Sigmoid colon (tissue), 7 donors: ENCODE results near the gene GANAB. TPM values are rescaled to one million over a fixed set of nuclear protein-coding genes. Genes with fewer than 3 reads are reported as not detected.

Source experiments
- DNase-seq: peaks from one replicate; pipeline ENCODE4 v3.0.0-alpha.2; 2019
- H3K27ac ChIP-seq, 4 donors: fragments of 200-600 bp; sonication (generic); one replicate each; pipeline ENCODE4 v1.5.1; 2016 to 2019; ENCODE audit warnings: mild to moderate bottlenecking in 1 of 4
- H3K27me3 ChIP-seq, 3 donors: fragments of 200-600 bp; sonication (generic); one replicate each; pipeline ENCODE4 v1.5.1; 2019; ENCODE audit warnings: mild to moderate bottlenecking in 1 of 3
- H3K36me3 ChIP-seq, 4 donors: fragments of 200-600 bp; sonication (generic); one replicate each; pipeline ENCODE4 v1.5.1; 2016 to 2019
- H3K4me1 ChIP-seq, 4 donors: fragments of 200-600 bp; sonication (generic); one replicate each; pipeline ENCODE4 v1.5.1; 2017 to 2019
- H3K4me3 ChIP-seq, 4 donors: fragments of 200-600 bp; sonication (generic); one replicate each; pipeline ENCODE4 v1.5.1; 2017 to 2019; ENCODE audit warnings: mild to moderate bottlenecking in 2 of 4, moderate library complexity in 1 of 4
- H3K9me3 ChIP-seq, 4 donors: fragments of 200-600 bp in 3 of 4; sonication (generic) in 3 of 4; one replicate each; pipeline versions ENCODE4 v1.5.1 to v1.6.1; 2013 to 2019
- CTCF ChIP-seq, 4 experiments: fragments of 450-650 bp in 3 of 4; fragments of 200-600 bp in 1 of 4; IDR thresholded peaks; one replicate each; pipeline ENCODE4 v1.5.1; 2016 to 2019; ENCODE audit warnings: antibody characterized with exemption in 4 of 4, mild to moderate bottlenecking in 3 of 4, moderate library complexity in 2 of 4
- EP300 ChIP-seq, 4 donors: sonication (generic); formaldehyde crosslinking; IDR thresholded peaks; one replicate each; pipeline ENCODE4 v1.6.1; 2017; ENCODE audit warnings: antibody characterized with exemption in 4 of 4
- POLR2A ChIP-seq, 2 donors: fragments of 450-650 bp; IDR thresholded peaks; one replicate each; pipeline ENCODE4 v1.6.1; 2016; ENCODE audit warnings: antibody characterized with exemption in 2 of 2, mild to moderate bottlenecking in 2 of 2, moderate library complexity in 2 of 2
- POLR2AphosphoS5 ChIP-seq, 4 donors: sonication (generic); formaldehyde crosslinking; IDR thresholded peaks; one replicate each; pipeline ENCODE4 v1.6.1; 2017; ENCODE audit warnings: antibody characterized with exemption in 4 of 4
- WGBS, 2 donors: extraction: QIAGEN DNeasy Blood & Tissue Kit; methylation state at CpG; one replicate each; pipeline ENCODE4 v1.1.7; 2013; 5-methylcytosine and 5-hydroxymethylcytosine counted together
- intact Hi-C: fragments of 100-400 bp; cut with DNase I; formaldehyde crosslinking; loops from one replicate; pipeline ENCODE4 v1.15.1; 2023
- polyA plus RNA-seq, 3 donors: library from polyadenylated mRNA; stranded (reverse); fragments of 200-250 nt; gene quantifications; one replicate each; pipeline ENCODE4 v1.2.3, GENCODE V29; 2013
- total RNA-seq, 4 donors: library from RNA; depleted of rRNA; stranded (reverse); fragments of >200 nt; gene quantifications; one replicate each; pipeline ENCODE4 v1.1.0, GENCODE V29; 2016
- donor health status: healthy with polysubstance abuse.
- donor health status: Bipolar disorder and iron deficiency.
- donor health status: healthy.

The GANAB gene
- total and polyA plus RNA-seq, 7 donors, result 12.6 to 163 (median 74.7) TPM

GRCh38 chr11:62632492-62632891 lies 13.9 kb downstream of the GANAB start:
- no peaks in the 10 kb centered on the region for H3K9me3 ChIP-seq
- peaks cover 50 to 100% (median 85%) of the 10 kb centered on the region in 4 donors for H3K36me3 ChIP-seq
- peaks cover 0 to 8% (median 0%) of the 10 kb centered on the region in 4 donors for H3K4me1 ChIP-seq
- WGBS, 2 donors, result 63 to 85% methylated on average over 6 of the region's 6 CpGs
- H3K27ac ChIP-seq, result peak overlapping the region in 2 of 4 donors; percentile 10 to 30
- TF ChIP-seq POLR2AphosphoS5 (IDR thresholded peaks at IDR 0.05) (no peak), POLR2A (IDR thresholded peaks at IDR 0.05) (no peak), CTCF (IDR thresholded peaks at IDR 0.05) (no peak), EP300 (IDR thresholded peaks at IDR 0.05) (no peak)
- no peak overlapping the region for H3K4me3 ChIP-seq
- intact Hi-C loops, result no loop called here
- DNase-seq, result no peak
- no peaks in the 10 kb centered on the region for H3K27me3 ChIP-seq

- 85 to 89% methylated on average over 3 of the region's 3 CpGs for WGBS, 2 donors
- no peak overlapping the region for H3K4me3 ChIP-seq
- H3K36me3 ChIP-seq, result peaks cover 48 to 81% (median 67%) of the 10 kb centered on the region in 4 donors
- no peaks in the 10 kb centered on the region for H3K9me3 ChIP-seq
- DNase-seq, result no peak
- H3K4me1 ChIP-seq, result peaks cover 0 to 7% (median 0%) of the 10 kb centered on the region in 4 donors
- no peak overlapping the region for H3K27ac ChIP-seq
- intact Hi-C loops, result no loop called here
- H3K27me3 ChIP-seq, result no peaks in the 10 kb centered on the region
- TF ChIP-seq EP300 (IDR thresholded peaks at IDR 0.05) (no peak), POLR2A (IDR thresholded peaks at IDR 0.05) (no peak), CTCF (IDR thresholded peaks at IDR 0.05) (no peak), POLR2AphosphoS5 (IDR thresholded peaks at IDR 0.05) (no peak)
Measured at GRCh38 chr11:62627713-62628112, 18.7 kb downstream of the GANAB start.

GRCh38 chr11:62622476-62623089 lies 23.8 kb downstream of the GANAB start:
- Histone ChIP-seq H3K4me1 (peaks cover 0 to 23% (median 19%) of the 10 kb centered on the region in 4 donors), H3K36me3 (peaks cover 19 to 40% (median 25%) of the 10 kb centered on the region in 4 donors), H3K27me3 (no peaks in the 10 kb centered on the region), H3K9me3 (no peaks in the 10 kb centered on the region), H3K4me3 (peak overlapping the region in 3 of 4 donors; percentile 60 to 87 (median 70)), H3K27ac (peak overlapping the region; percentile 84 to 93 (median 90))
- intact Hi-C loops, result loop anchor here (2.0 to 5.0 kb wide), 2 partner anchors 24 to 105 kb away; partner anchors contain the start of genes GANAB, HNRNPUL2 and TTC9C
- DNase-seq, result no peak
- TF ChIP-seq CTCF (IDR thresholded peaks at IDR 0.05) (no peak), POLR2A (IDR thresholded peaks at IDR 0.05) (no peak), EP300 (IDR thresholded peaks at IDR 0.05) (no peak), POLR2AphosphoS5 (IDR thresholded peaks at IDR 0.05) (no peak)
- WGBS, 2 donors, result 91 to 93% methylated on average over 7 of the region's 7 CpGs

- H3K4me1 ChIP-seq, result peaks cover 0 to 23% (median 19%) of the 10 kb centered on the region in 4 donors
- no peaks in the 10 kb centered on the region for H3K27me3 ChIP-seq
- no peak for TF ChIP-seq CTCF (IDR thresholded peaks at IDR 0.05)
- TF ChIP-seq EP300 (IDR thresholded peaks at IDR 0.05), result peak in 2 of 4 donors; percentile 53 to 88
- TF ChIP-seq POLR2A (IDR thresholded peaks at IDR 0.05), result peak; percentile 76
- peak; percentile 85 to 97 (median 94) for TF ChIP-seq POLR2AphosphoS5 (IDR thresholded peaks at IDR 0.05)
- intact Hi-C loops, result loop anchor here (2.0 to 5.0 kb wide), 2 partner anchors 25 to 105 kb away; partner anchors contain the start of genes GANAB, HNRNPUL2 and TTC9C
- H3K36me3 ChIP-seq, result peaks cover 19 to 40% (median 20%) of the 10 kb centered on the region in 4 donors
- DNase-seq, result peak; percentile 99
- peak within 1 kb of the TSS; percentile 60 to 87 (median 74) for H3K4me3 ChIP-seq
- H3K27ac ChIP-seq, result peak within 1 kb of the TSS; percentile 84 to 93 (median 90)
- 1% methylated on average over 77 of the region's 77 CpGs for WGBS, 2 donors
- no peaks in the 10 kb centered on the region for H3K9me3 ChIP-seq
Measured at GRCh38 chr11:62621567-62622470, 24.6 kb downstream of the GANAB start, which contains the start of gene B3GAT3. Gene B3GAT3, minus strand, starts transcription at chr11:62621986. Its CDS starts 39 bp downstream, at chr11:62621947.
